GM19025 (cell line): Measurements from ENCODE around the gene FBLN2.
"Not testable (repeated sequence)": the region's sequence is repeated elsewhere in the genome, so short reads cannot be mapped to it uniquely, and the experiment has no call there.

Experiments
- ATAC-seq: cut with Tn5 transposase; IDR thresholded peaks from one replicate; pipeline ENCODE4 v1.9.1; 2021; ENCODE audit warnings: mild to moderate bottlenecking, low read depth, moderate library complexity; ENCODE audit not compliant: unreplicated experiment

Gene FBLN2

DNA sequence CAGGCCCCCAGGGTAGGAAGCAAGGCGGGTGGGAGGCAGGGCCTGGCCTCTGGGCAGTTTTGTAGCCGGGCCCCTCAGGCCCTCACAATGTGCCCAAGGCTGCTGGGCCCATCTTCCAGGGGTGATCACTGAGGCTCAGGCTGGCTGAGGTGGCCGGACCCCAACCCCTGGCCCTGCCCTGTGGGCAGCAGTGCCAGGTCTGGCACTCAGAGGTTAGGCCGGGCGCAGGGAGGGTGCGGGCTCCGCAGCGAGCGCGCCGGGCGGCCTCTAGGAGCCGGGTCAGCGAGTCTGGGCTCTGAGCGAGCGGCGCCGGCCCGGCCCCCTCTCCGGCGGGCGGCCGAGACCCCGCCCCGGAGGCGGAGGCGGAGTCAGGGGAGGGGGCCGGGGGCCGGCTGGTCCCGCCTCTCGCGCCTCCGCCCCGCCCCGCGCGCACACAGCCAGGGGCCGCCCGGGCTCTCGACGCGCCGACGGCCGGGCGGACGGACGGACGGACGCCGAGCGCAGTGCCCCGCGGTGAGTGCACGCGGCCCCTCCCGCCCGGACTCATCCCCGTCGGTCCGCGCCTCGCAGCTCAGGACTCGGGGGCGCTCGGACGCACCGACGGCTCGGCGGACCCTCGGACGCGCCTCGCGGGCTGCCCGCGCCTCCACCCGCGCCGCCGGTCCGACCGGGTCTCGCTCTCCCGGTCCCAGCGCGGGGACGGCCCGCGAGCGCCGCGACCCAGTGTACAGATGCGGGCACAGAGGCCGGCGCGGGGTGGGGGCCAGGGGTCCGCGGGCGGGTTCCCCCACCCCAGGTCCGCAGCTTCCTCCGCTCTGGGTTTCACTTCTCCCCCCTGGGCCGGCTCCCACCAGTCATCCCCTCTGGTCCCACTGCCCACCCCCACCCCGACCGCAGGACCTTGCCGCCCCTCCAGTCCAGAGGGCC is at the start of gene FBLN2:
Gene FBLN2 (plus strand): TSS at position 430 of the 927 bp plus-strand sequence. CDS start 21,231 bp downstream, outside the sequence.
- no peak for ATAC-seq

- ATAC-seq, result not testable (repeated sequence)
Observed at GRCh38 chr3:13499246-13499645, 49.7 kb upstream of the FBLN2 start.

GRCh38 chr3:13500133-13500885 is 48.6 kb upstream of the FBLN2 start:
- no peak for ATAC-seq

GRCh38 chr3:13501056-13501455 is 47.9 kb upstream of the FBLN2 start:
- no peak for ATAC-seq

DNA sequence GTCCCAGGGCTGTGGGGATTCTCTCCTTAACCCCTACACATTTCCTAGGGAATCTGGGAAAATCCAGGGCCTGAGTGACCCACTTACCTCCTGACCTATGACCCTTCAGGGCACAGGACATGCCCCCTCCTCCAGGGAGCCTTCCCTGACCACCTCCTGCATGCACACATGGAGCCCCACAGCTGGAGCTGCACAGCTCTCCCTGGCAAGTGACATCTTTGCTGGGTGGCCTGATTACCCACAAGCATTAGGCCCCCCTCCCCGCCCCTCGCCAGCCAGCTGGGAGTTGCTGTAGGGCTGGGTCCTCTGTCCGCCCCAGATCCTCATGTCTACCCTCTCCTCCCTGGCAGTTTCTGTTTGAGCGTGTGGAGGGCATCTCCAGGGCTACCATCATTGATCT is 47.4 kb upstream of the FBLN2 start:
- no peak for ATAC-seq

DNA sequence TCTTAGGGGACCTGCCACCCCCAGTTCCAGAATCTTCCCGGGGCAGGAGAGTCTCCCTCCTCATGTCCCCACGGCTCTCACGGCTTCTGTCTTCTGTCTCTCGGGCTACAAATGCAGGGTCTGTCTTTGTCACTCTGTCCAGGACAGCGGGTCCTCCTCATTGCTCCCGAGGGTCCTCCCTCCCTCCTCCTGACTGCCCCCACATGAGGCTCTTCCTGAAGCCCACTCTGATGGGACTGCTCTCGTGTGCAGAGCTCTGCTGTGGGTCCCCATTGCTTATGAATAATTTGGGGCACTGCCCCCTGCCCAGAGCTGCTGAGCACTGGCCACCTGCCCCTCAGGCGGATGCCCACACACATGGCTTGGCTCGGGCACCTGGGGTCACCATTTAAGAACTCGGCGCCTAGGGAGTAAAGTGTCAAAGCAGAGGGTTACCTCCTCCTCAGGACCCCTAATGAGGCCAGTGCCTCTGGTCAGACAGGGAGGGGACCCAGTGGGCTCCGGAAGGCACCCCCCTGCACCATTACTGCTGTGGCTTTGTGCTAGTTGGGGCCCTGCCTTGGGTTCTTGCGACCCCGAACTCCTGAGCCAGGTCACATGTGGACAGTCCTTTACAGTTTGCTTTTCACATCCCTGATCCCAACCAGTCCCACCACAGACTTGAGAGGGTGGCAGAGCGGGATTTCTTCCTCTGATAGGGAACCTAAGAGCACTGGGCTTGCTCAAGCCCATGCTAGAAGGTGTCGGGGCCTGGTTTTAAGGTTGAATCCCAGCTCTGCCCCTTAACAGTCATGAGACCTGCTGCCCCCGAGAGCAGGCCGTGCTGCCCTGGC is 46.8 kb upstream of the FBLN2 start:
- no peak for ATAC-seq

DNA sequence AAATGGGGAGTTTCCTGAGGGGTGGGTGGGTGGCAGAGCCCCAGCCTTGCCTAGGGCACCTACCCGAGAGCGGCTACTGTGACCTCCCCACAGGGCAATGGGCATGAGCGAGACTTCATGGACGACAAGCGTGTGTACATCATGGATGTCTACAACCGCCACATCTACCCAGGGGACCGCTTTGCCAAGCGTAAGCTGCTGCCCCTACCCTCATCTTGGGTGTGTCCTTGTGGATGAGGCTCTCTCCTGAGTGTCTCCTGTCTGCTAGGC is 46.2 kb upstream of the FBLN2 start:
- no peak for ATAC-seq

DNA sequence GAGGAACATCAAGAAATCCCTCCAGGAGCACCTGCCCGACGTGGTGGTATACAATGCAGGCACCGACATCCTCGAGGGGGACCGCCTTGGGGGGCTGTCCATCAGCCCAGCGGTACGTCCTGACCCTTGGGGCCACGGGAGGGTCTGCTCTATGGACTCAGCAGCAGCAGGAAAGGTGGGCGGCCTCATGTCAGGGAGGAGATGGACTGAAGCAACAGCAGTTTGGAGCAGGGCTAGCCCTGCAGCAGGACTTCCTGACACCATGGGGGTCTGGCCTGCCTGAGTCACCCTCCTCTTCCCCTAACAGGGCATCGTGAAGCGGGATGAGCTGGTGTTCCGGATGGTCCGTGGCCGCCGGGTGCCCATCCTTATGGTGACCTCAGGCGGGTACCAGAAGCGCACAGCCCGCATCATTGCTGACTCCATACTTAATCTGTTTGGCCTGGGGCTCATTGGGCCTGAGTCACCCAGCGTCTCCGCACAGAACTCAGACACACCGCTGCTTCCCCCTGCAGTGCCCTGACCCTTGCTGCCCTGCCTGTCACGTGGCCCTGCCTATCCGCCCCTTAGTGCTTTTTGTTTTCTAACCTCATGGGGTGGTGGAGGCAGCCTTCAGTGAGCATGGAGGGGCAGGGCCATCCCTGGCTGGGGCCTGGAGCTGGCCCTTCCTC is 44.6 kb upstream of the FBLN2 start:
- no peak for ATAC-seq

- ATAC-seq, result no peak
Observed at GRCh38 chr3:13505147-13506130, 43.5 kb upstream of the FBLN2 start.

- ATAC-seq, result no peak
Observed at GRCh38 chr3:13506239-13506638, 42.7 kb upstream of the FBLN2 start.

- no peak for ATAC-seq
Observed at GRCh38 chr3:13506680-13507079, 42.2 kb upstream of the FBLN2 start.

GRCh38 chr3:13507247-13507569 is 41.7 kb upstream of the FBLN2 start:
- no peak for ATAC-seq

DNA sequence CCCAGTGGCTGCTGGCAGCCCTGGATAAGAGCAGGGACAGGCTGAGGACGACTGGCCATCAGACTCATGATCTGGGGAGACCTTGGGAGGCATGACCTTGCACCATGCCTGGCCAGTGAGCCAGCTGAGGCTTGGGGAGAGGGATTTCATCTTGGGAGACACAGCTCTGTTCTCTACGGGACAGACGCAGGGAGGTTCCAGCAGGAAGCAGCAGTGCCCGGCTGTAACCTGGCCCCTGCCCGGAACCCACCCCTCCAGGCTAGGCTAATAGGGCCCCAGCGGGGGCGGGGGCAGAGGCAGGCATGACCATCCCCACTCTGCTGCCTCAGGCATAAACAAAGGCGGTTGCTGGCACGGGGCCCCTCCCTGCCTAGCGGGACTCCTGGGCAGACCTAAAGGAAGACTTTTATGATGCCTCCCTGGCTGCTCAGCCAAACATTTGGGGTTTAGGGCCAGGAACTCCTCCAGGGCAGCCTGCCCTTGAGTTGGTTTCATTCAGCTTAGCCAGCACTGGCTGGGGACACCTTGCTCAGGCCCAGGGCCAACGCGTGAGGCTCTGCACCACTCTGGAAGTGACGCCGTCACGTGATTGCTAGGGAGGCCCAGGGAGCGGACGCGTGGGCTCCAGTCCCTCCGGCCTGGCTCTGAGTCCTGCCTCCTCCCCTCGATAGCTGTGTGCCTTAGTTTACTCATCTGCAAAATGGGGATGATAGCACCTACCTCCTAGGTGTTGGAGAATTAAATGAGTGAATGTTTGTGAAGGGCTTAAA is 41.2 kb upstream of the FBLN2 start:
- no peak for ATAC-seq

GRCh38 chr3:13508496-13508895 is 40.4 kb upstream of the FBLN2 start:
- ATAC-seq, result no peak

GRCh38 chr3:13509059-13509815 is 39.7 kb upstream of the FBLN2 start:
- no peak for ATAC-seq

GRCh38 chr3:13509816-13510192 is 39.1 kb upstream of the FBLN2 start:
- ATAC-seq, result no peak

DNA sequence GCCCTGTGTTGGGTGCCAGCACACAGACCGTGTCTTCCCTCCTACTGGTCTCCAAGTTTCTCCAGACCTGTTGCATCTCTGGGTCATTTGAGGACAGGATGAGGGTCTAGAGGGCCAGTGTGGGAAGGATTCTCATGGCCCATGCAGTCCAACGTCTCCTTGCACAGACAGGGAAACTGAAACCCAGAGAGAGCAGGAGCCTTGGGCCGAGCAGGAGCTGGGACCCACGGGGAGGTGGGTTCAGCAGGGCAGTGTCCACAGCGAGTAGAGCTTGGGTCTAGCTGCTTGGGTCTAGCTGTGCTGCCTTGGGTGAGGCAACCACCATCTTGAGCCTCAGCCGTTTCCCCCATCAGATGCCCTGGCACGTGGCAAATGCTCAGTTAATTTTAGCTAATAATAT is 36.5 kb upstream of the FBLN2 start:
- no peak for ATAC-seq
